Memory B cell (primary cell): Measurements from ENCODE around the gene OTOG.
"Not testable (repeated sequence)": the region's sequence is repeated elsewhere in the genome, so short reads cannot be mapped to it uniquely, and the experiment has no call there.

Experiments
- ATAC-seq: fragments of 150-1000 bp; cut with Tn5 transposase; 2 replicates; pipeline ENCODE4 v1.10.0; 2021; ENCODE audit warnings: low read depth, mild to moderate bottlenecking, moderate library complexity
- DNase-seq, 2 donors: peaks; one replicate each; pipeline ENCODE4 v3.0.0; 2022; ENCODE audit warnings: low spot score in 2 of 2
- H3K27ac Mint-ChIP-seq: one replicate; pipeline ENCODE4 v1.8.0; 2022; ENCODE audit warnings: mild to moderate bottlenecking, moderate library complexity, mixed read lengths
- H3K27me3 Mint-ChIP-seq: one replicate; pipeline ENCODE4 v1.8.0; 2022; ENCODE audit warnings: mixed read lengths
- H3K36me3 Mint-ChIP-seq: one replicate; pipeline ENCODE4 v1.8.0; 2022; ENCODE audit warnings: mild to moderate bottlenecking, mixed read lengths
- H3K4me1 Mint-ChIP-seq: one replicate; pipeline ENCODE4 v1.8.0; 2022; ENCODE audit warnings: mixed read lengths
- H3K4me3 Mint-ChIP-seq: one replicate; pipeline ENCODE4 v1.8.0; 2022; ENCODE audit warnings: mild to moderate bottlenecking, moderate library complexity, mixed read lengths
- H3K9me3 Mint-ChIP-seq: one replicate; pipeline ENCODE4 v1.8.0; 2022; ENCODE audit warnings: mixed read lengths

The OTOG gene

DNA sequence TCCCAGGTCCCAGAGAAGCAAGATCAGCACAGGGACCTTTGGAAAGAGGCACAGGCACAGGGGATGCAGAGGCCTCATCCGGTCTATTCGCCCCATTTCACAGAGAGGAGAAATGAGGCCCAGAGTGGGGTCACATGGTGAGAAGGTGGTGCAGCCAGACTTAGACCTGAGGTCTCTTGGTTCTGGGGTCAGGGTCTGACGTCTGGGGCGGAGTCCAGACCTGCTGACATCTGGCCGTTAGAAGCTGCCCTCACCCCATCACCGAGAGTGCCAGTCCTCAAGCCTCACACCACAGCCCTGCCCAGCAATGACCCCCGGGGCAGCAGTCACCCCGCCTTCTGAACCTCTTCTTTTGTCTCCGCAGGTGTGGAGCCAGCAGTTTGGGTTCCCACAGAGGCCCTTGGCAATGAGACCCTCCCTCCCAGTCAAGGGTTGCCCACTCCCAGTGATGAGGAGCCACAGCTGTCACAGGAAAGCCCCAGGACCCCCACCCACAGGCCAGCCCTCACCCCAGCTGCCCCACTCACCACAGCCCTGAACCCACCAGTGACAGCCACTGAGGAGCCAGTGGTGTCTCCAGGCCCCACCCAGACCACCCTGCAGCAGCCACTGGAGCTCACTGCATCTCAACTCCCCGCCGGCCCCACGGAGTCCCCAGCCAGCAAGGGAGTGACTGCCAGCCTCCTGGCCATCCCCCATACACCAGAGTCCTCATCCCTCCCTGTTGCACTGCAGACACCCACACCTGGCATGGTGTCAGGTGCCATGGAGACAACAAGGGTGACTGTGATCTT lies 62.4 kb downstream of the OTOG start:
- Mint-ChIP-seq H3K27ac (no peak overlapping the region), H3K9me3 (no peaks in the 10 kb centered on the region), H3K36me3 (no peaks in the 10 kb centered on the region), H3K27me3 (peaks cover 9% of the 10 kb centered on the region), H3K4me1 (no peaks in the 10 kb centered on the region), H3K4me3 (no peak overlapping the region)
- ATAC-seq (no peak), DNase-seq (no peak)

- Mint-ChIP-seq H3K36me3 (no peaks in the 10 kb centered on the region), H3K9me3 (no peaks in the 10 kb centered on the region), H3K27ac (no peak overlapping the region), H3K4me1 (no peaks in the 10 kb centered on the region), H3K4me3 (no peak overlapping the region), H3K27me3 (peaks cover 9% of the 10 kb centered on the region)
- DNase-seq (no peak), ATAC-seq (no peak)
These were observed 63.2 kb downstream of the OTOG start for GRCh38 chr11:17610085-17610894.

GRCh38 chr11:17611049-17611448 lies 64.0 kb downstream of the OTOG start:
- ATAC-seq (no peak), DNase-seq (no peak)
- H3K4me3 Mint-ChIP-seq: no peak overlapping the region
- no peak overlapping the region for H3K27ac Mint-ChIP-seq
- H3K36me3 Mint-ChIP-seq: no peaks in the 10 kb centered on the region
- H3K4me1 Mint-ChIP-seq: no peaks in the 10 kb centered on the region
- H3K27me3 Mint-ChIP-seq: peaks cover 9% of the 10 kb centered on the region
- no peaks in the 10 kb centered on the region for H3K9me3 Mint-ChIP-seq

DNA sequence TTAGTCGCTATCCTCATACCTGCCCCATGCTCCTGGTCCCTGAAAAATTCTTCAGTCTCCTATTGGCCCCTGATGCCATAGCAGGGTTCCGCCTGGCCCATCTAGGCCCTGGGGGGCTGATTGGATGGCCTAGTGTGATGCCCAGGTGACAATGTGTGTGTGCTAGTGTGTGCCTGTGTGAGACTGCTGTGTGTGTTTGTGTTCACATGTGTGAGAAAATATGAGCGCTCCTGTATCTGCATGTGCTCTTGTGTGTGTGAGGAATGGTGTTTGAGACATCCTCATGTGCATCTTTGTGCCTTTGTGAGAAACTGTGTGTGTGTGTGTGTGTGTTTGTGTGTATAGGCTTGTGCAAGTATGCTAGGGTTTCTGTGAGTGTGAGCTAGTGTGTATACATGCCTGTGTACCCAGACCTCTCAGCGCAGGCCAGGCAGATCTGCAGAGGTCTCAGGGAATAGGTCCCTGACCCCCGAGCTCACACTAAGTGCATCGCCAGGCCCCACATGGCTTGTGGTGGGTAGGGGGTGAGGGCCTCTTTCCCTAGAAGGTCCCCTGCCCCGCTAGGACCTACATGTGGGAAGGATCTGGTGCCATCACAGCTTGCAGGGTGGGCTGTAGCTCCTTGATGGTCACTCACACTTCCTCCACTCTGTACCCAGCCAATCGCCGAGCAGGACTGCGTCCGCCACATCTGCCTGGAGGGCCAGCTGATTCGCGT lies 64.6 kb downstream of the OTOG start:
- Mint-ChIP-seq H3K4me1 (no peaks in the 10 kb centered on the region), H3K9me3 (no peaks in the 10 kb centered on the region), H3K27me3 (peaks cover 9% of the 10 kb centered on the region), H3K27ac (no peak overlapping the region), H3K36me3 (no peaks in the 10 kb centered on the region), H3K4me3 (no peak overlapping the region)
- DNase-seq: no peak
- ATAC-seq: no peak

GRCh38 chr11:17612221-17613188 lies 65.4 kb downstream of the OTOG start:
- no peaks in the 10 kb centered on the region for H3K9me3 Mint-ChIP-seq
- H3K36me3 Mint-ChIP-seq: no peaks in the 10 kb centered on the region
- H3K27ac Mint-ChIP-seq: no peak overlapping the region
- no peaks in the 10 kb centered on the region for H3K4me1 Mint-ChIP-seq
- H3K4me3 Mint-ChIP-seq: no peak overlapping the region
- ATAC-seq (no peak), DNase-seq (no peak)
- peaks cover 9% of the 10 kb centered on the region for H3K27me3 Mint-ChIP-seq

GRCh38 chr11:17613428-17613962 lies 66.4 kb downstream of the OTOG start:
- H3K9me3 Mint-ChIP-seq: no peaks in the 10 kb centered on the region
- no peaks in the 10 kb centered on the region for H3K36me3 Mint-ChIP-seq
- no peak for DNase-seq
- peaks cover 9% of the 10 kb centered on the region for H3K27me3 Mint-ChIP-seq
- H3K4me3 Mint-ChIP-seq: no peak overlapping the region
- no peak overlapping the region for H3K27ac Mint-ChIP-seq
- ATAC-seq: no peak
- no peaks in the 10 kb centered on the region for H3K4me1 Mint-ChIP-seq

DNA sequence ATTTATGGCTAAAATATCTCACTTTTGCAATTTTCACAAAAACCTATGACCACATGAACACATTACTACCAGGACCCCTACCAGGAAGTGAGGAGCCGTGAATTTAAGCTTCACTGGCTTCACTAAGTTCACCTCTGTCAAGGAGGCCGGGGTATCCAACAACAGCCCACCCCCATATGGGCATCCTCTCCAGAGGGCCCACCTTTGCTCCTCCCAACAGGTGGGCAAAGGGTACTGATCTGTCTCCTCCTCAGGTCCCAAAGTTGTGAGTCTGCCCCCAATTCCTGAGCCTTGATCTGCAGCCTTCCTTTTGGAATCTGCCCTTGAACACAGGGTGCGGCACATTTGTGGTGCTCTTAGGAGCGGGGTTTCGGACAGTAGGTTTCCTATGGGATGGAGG lies 66.9 kb downstream of the OTOG start:
- Mint-ChIP-seq H3K27ac (no peak overlapping the region), H3K27me3 (peaks cover 9% of the 10 kb centered on the region), H3K36me3 (no peaks in the 10 kb centered on the region), H3K4me1 (no peaks in the 10 kb centered on the region), H3K9me3 (no peaks in the 10 kb centered on the region), H3K4me3 (no peak overlapping the region)
- DNase-seq (no peak), ATAC-seq (no peak)

DNA sequence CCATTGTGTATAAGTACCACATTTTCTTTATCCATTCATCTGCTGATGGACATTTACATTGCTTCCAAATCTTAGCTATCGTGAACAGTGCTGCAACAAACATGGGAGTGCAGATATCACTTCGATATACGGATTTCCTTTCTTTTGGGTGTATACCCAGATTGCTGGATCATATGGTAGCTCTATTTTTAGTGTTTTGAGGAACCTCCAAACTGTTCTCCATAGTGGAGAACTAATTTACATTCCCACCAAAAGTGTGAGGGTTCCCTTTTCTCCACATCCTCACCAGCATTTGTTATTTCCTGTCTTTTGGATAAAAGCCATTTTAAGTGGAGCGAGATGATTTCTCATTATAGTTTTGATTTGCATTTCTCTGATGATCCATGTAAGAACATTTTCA lies 75.7 kb downstream of the OTOG start:
- not testable (repeated sequence) for H3K27ac Mint-ChIP-seq

DNA sequence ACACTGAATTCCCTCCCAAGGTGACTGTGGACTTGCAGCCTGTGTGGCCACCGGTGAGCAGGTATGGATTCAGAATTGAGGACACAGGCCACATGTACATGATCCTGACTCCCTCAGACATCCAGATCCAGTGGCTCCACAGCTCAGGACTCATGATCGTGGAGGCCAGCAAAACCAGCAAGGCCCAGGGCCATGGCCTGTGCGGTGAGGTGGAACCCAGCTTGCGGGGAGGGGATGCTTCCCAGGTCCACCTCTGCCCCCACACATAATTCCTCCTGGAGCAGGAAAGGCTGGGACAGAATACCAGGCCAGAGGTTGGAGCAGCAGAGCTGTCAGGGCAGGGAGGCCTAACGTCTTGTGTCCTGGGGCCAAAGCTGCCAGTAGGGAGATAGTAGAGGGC lies 82.1 kb downstream of the OTOG start:
- peaks cover 13% of the 10 kb centered on the region for H3K27me3 Mint-ChIP-seq
- no peak for DNase-seq
- H3K4me3 Mint-ChIP-seq: no peak overlapping the region
- H3K9me3 Mint-ChIP-seq: no peaks in the 10 kb centered on the region
- no peaks in the 10 kb centered on the region for H3K4me1 Mint-ChIP-seq
- no peaks in the 10 kb centered on the region for H3K36me3 Mint-ChIP-seq
- no peak for ATAC-seq
- H3K27ac Mint-ChIP-seq: no peak overlapping the region

More for the DNA sequence above, 75.7 kb downstream of the OTOG start:
- peaks cover 11% of the 10 kb centered on the region for H3K27me3 Mint-ChIP-seq
- DNase-seq, H3K4me1 Mint-ChIP-seq, H3K36me3 Mint-ChIP-seq, H3K4me3 Mint-ChIP-seq, ATAC-seq: not testable (repeated sequence)
- peaks cover 20% of the 10 kb centered on the region for H3K9me3 Mint-ChIP-seq

- Mint-ChIP-seq H3K27me3 (peaks cover 14% of the 10 kb centered on the region), H3K4me3 (no peak overlapping the region), H3K27ac (no peak overlapping the region), H3K36me3 (no peaks in the 10 kb centered on the region), H3K9me3 (no peaks in the 10 kb centered on the region), H3K4me1 (no peaks in the 10 kb centered on the region)
- ATAC-seq (no peak), DNase-seq (no peak)
These were observed 83.9 kb downstream of the OTOG start for GRCh38 chr11:17630936-17631335.

- no peak for DNase-seq
- H3K27ac Mint-ChIP-seq: no peak overlapping the region
- H3K36me3 Mint-ChIP-seq: no peaks in the 10 kb centered on the region
- peaks cover 13% of the 10 kb centered on the region for H3K27me3 Mint-ChIP-seq
- H3K4me1 Mint-ChIP-seq: no peaks in the 10 kb centered on the region
- no peak overlapping the region for H3K4me3 Mint-ChIP-seq
- H3K9me3 Mint-ChIP-seq: no peaks in the 10 kb centered on the region
- ATAC-seq: no peak
These were observed 84.8 kb downstream of the OTOG start for GRCh38 chr11:17631702-17632365.

DNA sequence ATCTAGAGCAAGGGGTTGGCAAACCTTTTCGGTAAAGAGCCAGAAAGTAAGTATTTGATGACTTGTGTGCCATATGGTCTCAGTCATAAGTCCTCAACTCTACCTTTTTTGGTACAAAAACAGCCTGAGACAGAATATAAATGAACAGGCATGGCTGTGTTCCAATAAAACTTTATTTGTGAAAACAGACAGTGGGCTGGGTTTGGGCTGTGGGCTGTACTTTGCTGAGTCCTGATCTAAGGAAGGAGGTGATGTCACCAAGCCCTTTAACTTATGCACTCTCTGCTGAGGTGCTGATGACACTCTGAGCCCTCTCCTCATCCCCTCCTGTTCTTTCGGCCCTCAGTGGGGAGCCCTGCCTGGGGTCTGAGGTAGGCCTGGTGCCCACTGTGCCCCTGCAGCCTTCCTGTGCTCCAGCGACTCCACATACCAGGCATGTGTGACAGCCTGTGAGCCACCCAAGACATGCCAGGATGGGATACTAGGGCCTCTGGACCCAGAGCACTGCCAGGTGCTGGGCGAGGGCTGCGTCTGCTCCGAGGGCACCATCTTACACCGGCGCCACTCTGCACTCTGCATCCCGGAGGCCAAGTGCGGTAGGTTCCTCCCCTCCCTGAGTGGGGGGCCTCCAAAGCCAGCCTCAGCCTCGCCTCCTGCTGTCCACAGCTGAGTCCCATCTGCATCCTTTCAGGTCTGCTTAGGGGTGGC lies 86.4 kb downstream of the OTOG start:
- peaks cover 12% of the 10 kb centered on the region for H3K27me3 Mint-ChIP-seq
- H3K9me3 Mint-ChIP-seq: no peaks in the 10 kb centered on the region
- H3K27ac Mint-ChIP-seq: no peak overlapping the region
- H3K4me1 Mint-ChIP-seq: no peaks in the 10 kb centered on the region
- ATAC-seq: no peak
- DNase-seq: no peak
- H3K36me3 Mint-ChIP-seq: no peaks in the 10 kb centered on the region
- no peak overlapping the region for H3K4me3 Mint-ChIP-seq
